Adipocyte (in vitro differentiated cells): ENCODE measurements around the gene EIF3D.

ENCODE experiments used
- DNase-seq: peaks from one replicate; pipeline ENCODE4 v3.0.0-alpha.2; 2015; ENCODE audit warnings: low read depth
- H3K27me3 ChIP-seq: replicated peaks from 2 replicates; pipeline ENCODE4 v1.7.0; 2013; ENCODE audit warnings: mild to moderate bottlenecking, low read length, moderate library complexity; ENCODE audit not compliant: control insufficient read depth, insufficient read depth
- H3K36me3 ChIP-seq: 2 replicates; pipeline ENCODE4 v1.7.0; 2013; ENCODE audit warnings: low read length, mild to moderate bottlenecking, moderate library complexity; ENCODE audit not compliant: control insufficient read depth, insufficient read depth, severe bottlenecking
- H3K4me1 ChIP-seq: 2 replicates; pipeline ENCODE4 v1.7.0; 2013; ENCODE audit warnings: mild to moderate bottlenecking, low read length, moderate library complexity; ENCODE audit not compliant: control insufficient read depth, insufficient read depth
- H3K4me3 ChIP-seq: 2 replicates; pipeline ENCODE4 v1.7.0; 2013; ENCODE audit warnings: mild to moderate bottlenecking, low read length, moderate library complexity
- H3K9ac ChIP-seq: 2 replicates; pipeline ENCODE4 v1.7.0; 2013; ENCODE audit warnings: mild to moderate bottlenecking, low read length, moderate library complexity
- H3K9me3 ChIP-seq: 2 replicates; pipeline ENCODE4 v1.7.0; 2013; ENCODE audit warnings: mild to moderate bottlenecking, low read length, moderate library complexity; ENCODE audit not compliant: control insufficient read depth

EIF3D gene, protein sequence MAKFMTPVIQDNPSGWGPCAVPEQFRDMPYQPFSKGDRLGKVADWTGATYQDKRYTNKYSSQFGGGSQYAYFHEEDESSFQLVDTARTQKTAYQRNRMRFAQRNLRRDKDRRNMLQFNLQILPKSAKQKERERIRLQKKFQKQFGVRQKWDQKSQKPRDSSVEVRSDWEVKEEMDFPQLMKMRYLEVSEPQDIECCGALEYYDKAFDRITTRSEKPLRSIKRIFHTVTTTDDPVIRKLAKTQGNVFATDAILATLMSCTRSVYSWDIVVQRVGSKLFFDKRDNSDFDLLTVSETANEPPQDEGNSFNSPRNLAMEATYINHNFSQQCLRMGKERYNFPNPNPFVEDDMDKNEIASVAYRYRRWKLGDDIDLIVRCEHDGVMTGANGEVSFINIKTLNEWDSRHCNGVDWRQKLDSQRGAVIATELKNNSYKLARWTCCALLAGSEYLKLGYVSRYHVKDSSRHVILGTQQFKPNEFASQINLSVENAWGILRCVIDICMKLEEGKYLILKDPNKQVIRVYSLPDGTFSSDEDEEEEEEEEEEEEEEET

DNA sequence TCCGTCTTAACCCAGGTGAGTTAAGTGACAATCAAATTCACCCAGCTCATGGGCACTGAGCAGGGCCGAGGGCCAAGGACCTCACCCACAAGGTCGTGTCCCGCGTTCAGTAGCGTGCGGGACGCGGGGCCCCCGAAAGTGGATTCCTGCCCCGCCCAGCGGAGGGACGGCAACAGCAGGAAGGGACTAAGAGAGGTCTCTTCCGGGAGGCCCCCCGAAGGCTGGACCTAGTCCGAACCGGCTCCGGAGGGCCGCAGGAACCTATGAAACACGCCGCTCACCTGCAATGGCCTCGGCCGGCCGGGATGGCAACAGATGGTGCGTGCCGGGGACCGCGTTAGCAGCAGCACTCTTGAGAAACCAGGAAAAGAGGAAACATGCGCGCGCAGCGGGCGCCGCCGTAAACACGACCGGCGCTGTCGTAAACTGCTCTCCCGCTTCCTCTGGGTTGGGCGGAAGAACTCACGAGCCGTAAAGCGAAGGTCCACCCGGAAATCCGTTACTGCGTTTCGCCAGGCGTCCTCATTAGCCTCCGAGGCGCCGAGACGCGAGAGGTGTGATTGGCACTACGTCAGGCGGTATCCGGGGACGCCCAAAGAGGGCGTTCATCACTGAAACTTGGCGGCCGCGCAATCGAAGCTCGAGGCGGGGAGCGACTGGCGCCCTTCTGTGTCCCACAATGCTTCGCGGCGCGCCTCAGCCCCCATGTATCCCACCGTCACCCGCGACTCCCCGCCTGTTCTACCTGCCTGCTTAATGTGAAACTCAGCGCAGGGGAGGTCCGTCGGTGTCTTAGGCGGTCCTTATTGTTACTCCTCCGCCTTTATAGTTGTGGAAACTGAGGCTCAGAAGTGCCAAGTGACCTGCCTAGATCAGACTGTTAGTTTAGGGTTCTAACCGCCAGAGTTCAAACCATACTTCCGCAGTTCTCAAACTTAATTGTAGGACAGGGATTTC lies at the start of gene EIF3D:
Gene EIF3D, minus strand, starts transcription at position 372 of the 957 bp plus-strand sequence. CDS start 3,045 bp downstream, outside the sequence.
- Histone ChIP-seq H3K9me3 (no peaks in the 10 kb centered on the region), H3K27me3 (no peaks in the 10 kb centered on the region), H3K4me1 (peaks cover 17% of the 10 kb centered on the region), H3K36me3 (peaks cover 32% of the 10 kb centered on the region), H3K9ac (peak within 1 kb of the TSS; percentile 93), H3K4me3 (peak within 1 kb of the TSS; percentile 93)
- DNase-seq, result peak; percentile 100

DNA sequence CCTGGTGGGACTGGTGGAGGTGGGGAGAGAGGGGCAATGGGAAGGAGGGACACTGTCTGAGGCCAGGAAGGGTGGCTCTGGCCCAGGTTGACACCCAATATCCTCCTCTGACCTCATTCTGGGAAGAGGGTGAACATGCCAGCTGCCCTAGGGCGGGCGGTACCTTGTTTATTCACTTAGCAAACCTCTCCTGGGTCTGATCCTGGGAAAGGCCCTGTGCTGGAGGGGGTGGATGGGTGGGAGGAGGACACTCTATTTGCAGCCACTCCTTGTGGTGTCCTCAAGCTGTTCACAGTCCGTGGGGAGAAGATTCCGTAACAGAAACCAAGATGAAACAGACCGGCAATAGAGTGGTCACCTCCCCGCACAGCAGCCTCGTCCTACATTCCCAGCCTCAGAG lies 49.7 kb upstream of the EIF3D start:
- H3K36me3 ChIP-seq, result no peaks in the 10 kb centered on the region
- no peak overlapping the region for H3K9ac ChIP-seq
- no peaks in the 10 kb centered on the region for H3K9me3 ChIP-seq
- no peak for DNase-seq
- H3K4me3 ChIP-seq, result no peak overlapping the region
- H3K4me1 ChIP-seq, result no peaks in the 10 kb centered on the region
- H3K27me3 ChIP-seq, result peaks cover 38% of the 10 kb centered on the region

DNA sequence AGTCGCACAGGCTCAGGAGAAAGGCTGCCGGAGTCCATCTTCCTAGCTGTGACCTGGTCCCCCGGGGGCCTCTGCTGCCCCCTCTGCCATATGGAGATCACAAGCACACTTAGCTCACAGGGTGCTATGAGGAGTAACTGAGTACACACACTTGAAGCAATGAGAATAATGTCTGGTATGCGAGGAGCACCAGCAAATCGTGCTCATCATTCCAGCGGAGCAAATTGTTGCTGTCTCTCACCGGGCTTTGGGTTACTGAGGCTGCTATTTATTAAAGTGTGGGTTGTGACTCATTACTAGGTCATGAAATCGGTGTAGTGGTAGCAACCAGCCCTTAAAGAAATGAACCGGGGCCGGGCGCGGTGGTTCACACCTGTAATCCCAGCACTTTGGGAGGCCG lies 48.1 kb upstream of the EIF3D start:
- no peaks in the 10 kb centered on the region for H3K36me3 ChIP-seq
- no peak overlapping the region for H3K4me3 ChIP-seq
- peak; percentile 68 for DNase-seq
- H3K4me1 ChIP-seq, result no peaks in the 10 kb centered on the region
- H3K9me3 ChIP-seq, result no peaks in the 10 kb centered on the region
- peaks cover 34% of the 10 kb centered on the region for H3K27me3 ChIP-seq
- H3K9ac ChIP-seq, result no peak overlapping the region

DNA sequence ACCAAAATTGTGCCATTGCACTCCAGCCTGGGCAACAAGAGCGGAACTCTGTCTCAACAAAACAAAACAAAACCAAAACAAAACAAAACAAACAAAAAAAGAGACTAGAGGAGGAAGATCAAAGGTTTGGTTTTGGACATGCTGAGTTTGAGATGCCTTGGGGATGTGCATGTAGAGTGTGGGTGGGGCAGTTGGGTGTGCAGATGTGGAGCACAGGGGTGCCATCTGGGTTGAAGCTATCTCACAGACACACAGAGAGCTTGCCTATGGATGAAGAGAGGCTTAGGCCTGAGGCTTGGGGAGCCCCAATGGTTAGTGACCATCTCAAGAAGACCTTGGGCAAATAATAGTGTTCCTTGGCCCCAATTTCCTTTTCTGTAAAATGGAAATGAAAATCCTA lies 45.8 kb upstream of the EIF3D start:
- DNase-seq, result no peak
- no peak overlapping the region for H3K9ac ChIP-seq
- peaks cover 13% of the 10 kb centered on the region for H3K27me3 ChIP-seq
- no peaks in the 10 kb centered on the region for H3K4me1 ChIP-seq
- no peaks in the 10 kb centered on the region for H3K36me3 ChIP-seq
- no peaks in the 10 kb centered on the region for H3K9me3 ChIP-seq
- H3K4me3 ChIP-seq, result no peak overlapping the region

DNA sequence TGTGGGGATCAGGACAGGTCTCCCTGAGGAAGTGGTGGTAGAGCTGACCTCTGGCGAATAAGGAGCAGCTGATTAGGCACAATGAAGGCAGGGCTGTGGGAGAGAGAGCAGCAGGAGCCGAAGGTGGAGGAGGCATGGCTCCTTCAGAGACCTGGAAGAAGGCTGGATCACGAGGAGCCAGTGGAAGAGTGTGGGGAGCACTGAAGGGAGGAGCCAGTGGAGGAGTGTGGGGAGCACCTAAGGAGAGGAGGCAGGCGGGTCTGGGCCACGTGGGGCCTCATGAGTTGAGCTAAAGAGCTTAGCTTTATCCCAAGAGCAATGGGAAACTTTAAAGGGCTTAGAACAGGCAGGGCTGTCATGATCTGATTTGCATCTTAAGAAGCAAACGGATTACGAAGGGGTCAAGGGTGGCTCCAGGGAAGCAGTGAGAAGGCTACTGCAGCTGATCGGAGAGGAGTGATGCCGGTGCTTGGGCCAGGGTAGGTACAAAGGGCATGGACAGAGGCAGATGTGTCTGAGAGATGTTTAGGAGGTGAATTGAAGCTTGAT lies 44.9 kb upstream of the EIF3D start:
- no peak for DNase-seq
- Histone ChIP-seq H3K27me3 (peaks cover 9% of the 10 kb centered on the region), H3K9me3 (no peaks in the 10 kb centered on the region), H3K4me3 (no peak overlapping the region), H3K36me3 (no peaks in the 10 kb centered on the region), H3K4me1 (no peaks in the 10 kb centered on the region), H3K9ac (no peak overlapping the region)

DNA sequence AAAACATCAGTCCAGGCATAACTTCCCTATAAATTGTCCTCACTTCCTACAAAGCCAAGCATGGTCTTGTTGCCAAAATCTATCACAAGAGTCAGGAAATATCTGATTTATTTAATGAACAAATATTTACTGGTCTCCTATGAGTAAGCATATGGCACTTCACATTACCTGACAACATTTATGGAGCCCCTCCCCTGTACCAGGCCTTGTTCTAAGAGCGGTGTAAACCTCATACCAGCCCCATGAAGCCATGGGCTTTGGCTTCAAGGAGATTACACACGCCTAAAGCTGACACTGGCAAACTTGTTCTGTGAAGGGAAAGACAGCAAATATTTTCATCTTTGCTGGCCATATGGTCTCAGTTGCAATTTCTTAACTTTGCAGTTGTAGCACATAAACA lies 43.0 kb upstream of the EIF3D start:
- Histone ChIP-seq H3K36me3 (no peaks in the 10 kb centered on the region), H3K9me3 (no peaks in the 10 kb centered on the region), H3K27me3 (peaks cover 5% of the 10 kb centered on the region), H3K4me1 (no peaks in the 10 kb centered on the region), H3K4me3 (no peak overlapping the region), H3K9ac (no peak overlapping the region)
- no peak for DNase-seq

DNA sequence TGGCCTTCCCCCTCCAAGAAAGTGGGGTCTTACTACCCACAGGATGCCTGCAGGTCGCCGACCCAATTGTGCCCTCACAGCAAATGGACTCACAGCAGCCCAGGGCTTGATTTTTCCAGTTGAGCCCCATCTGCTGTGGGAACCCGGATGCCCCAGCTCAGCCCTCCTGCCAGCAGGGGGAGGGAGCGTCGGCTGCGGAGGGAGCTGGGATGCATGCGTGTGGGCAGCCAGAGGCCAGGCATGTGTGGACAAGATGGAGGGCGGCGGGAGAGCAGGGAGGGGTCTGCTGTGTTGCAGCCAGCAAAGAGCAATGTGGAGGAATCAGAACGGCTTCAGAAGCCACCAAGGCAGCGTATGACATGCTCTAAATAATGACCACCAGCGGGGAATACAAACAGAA lies 41.0 kb upstream of the EIF3D start:
- no peak for DNase-seq
- Histone ChIP-seq H3K9me3 (no peaks in the 10 kb centered on the region), H3K4me3 (no peak overlapping the region), H3K27me3 (peaks cover 17% of the 10 kb centered on the region), H3K4me1 (no peaks in the 10 kb centered on the region), H3K9ac (no peak overlapping the region), H3K36me3 (no peaks in the 10 kb centered on the region)

DNA sequence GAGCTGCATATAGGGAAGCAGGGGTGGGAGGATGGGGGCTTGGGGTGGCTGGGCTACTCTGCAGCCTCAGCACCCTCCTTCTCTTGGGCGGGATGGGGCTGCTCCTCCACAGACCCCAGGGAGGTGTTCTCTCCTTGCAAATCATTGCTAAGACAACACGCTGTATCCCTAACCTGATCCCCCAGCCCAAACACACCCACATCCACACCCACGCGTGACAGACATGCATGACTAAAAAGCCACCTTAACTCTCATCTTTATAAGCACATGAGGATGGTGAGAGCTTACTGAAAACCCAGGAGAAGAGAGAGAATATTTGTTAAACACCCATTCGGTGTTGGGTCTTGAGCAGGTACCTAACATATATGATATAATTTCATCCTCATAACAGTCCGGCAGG lies 39.9 kb upstream of the EIF3D start:
- Histone ChIP-seq H3K9ac (no peak overlapping the region), H3K4me3 (no peak overlapping the region), H3K36me3 (no peaks in the 10 kb centered on the region), H3K9me3 (no peaks in the 10 kb centered on the region), H3K27me3 (peaks cover 17% of the 10 kb centered on the region), H3K4me1 (no peaks in the 10 kb centered on the region)
- DNase-seq, result no peak

DNA sequence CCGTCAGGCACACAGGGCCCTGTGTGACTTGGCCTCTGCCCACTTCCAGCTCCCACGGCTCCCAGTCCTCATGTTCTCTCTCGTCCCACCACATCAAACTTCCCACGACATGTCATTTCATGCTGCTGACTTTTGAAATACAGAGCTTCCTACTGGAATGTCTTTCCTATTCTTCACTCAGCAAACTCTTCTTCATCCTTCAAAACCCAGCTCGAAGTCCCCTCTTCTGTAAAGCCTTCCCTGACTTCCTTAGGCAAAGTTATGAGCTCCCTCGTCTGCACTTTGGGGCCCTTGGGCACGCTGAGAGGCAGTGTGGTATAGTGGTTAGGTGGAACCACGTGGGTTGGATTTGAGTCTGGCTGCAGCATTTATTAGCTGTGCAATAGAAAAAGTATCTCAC lies 37.8 kb upstream of the EIF3D start:
- Histone ChIP-seq H3K36me3 (no peaks in the 10 kb centered on the region), H3K4me1 (no peaks in the 10 kb centered on the region), H3K9me3 (no peaks in the 10 kb centered on the region), H3K9ac (no peak overlapping the region), H3K27me3 (peaks cover 14% of the 10 kb centered on the region), H3K4me3 (no peak overlapping the region)
- DNase-seq, result no peak

DNA sequence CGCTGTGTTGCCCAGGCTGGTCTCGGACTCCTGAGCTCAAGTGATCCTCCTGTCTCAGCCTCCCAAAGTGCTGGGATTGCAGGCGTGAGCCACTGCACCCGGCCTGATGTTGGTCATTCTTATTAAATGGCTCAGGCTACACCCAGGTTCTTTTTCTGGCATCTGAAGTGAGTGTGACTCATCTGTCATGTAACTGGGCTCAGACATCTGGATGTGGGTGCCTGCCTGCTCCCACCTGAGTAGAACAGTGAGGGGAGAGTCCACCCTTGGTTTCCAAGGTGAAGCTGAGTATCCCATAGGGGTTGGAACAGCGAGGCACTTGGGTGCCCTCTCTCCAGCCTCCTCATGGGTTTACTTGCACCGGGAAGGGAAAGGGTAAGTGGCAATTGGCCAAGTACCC lies 36.7 kb upstream of the EIF3D start:
- H3K4me1 ChIP-seq, result no peaks in the 10 kb centered on the region
- H3K4me3 ChIP-seq, result no peak overlapping the region
- DNase-seq, result no peak
- H3K27me3 ChIP-seq, result peaks cover 14% of the 10 kb centered on the region
- H3K9me3 ChIP-seq, result no peaks in the 10 kb centered on the region
- H3K36me3 ChIP-seq, result no peaks in the 10 kb centered on the region
- H3K9ac ChIP-seq, result no peak overlapping the region

DNA sequence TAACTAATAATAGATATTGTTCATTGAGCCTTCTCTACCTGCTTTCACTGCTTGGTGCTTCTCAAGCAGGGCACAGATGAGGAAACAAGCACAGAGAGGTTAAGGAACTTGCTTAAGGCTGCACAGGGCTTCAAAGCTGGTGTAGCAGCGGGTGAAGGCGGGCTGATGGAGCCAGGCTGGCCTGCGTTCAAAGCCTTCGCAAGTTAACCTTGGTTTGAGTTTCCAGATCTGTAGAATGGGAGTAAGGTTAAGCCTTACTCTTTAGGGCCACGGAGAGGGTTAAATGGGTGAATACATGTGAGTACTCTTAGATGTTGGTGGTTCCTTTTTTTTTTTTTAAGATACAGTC lies 36.2 kb upstream of the EIF3D start:
- Histone ChIP-seq H3K27me3 (peaks cover 14% of the 10 kb centered on the region), H3K9me3 (no peaks in the 10 kb centered on the region), H3K9ac (no peak overlapping the region), H3K36me3 (no peaks in the 10 kb centered on the region), H3K4me1 (no peaks in the 10 kb centered on the region), H3K4me3 (no peak overlapping the region)
- DNase-seq, result no peak
